Right ventricle myocardium superior (tissue), 1 donor: ENCODE results near the gene RBM17. TPM values are rescaled to one million over a fixed set of nuclear protein-coding genes. Genes with fewer than 3 reads are reported as not detected.

Experiments
- ATAC-seq: fragments of 200-7000 bp; cut with Tn5 transposase; one replicate; pipeline ENCODE4 v1.9.1; 2020; ENCODE audit warnings: mild to moderate bottlenecking; ENCODE audit not compliant: poor library complexity
- DNase-seq: peaks from one replicate; pipeline ENCODE4 v3.0.0-alpha.2; 2020
- intact Hi-C: fragments of 100-400 bp; cut with DNase I; formaldehyde crosslinking; loops from one replicate; pipeline ENCODE4 v1.11.2; 2022
- total RNA-seq: library from RNA; stranded (reverse); fragmentation: NEBNext Ultra II Directional; extraction: Animal tissue kit (Norgen Biotek cat#: 25700); gene quantifications from one replicate; pipeline ENCODE4 v1.2.1, GENCODE V29; 2021
- donor health status: DM: no; HTN: yes; CAD: no; lungs with severe emphysema.

Gene RBM17
- total RNA-seq, 1 donor from 2014 or later, result 64.3 TPM

- intact Hi-C loops, result no loop called here
- DNase-seq (no peak), ATAC-seq (peak; percentile 70)
Observed at GRCh38 chr10:6071181-6072175, 17.4 kb upstream of the RBM17 start.

DNA sequence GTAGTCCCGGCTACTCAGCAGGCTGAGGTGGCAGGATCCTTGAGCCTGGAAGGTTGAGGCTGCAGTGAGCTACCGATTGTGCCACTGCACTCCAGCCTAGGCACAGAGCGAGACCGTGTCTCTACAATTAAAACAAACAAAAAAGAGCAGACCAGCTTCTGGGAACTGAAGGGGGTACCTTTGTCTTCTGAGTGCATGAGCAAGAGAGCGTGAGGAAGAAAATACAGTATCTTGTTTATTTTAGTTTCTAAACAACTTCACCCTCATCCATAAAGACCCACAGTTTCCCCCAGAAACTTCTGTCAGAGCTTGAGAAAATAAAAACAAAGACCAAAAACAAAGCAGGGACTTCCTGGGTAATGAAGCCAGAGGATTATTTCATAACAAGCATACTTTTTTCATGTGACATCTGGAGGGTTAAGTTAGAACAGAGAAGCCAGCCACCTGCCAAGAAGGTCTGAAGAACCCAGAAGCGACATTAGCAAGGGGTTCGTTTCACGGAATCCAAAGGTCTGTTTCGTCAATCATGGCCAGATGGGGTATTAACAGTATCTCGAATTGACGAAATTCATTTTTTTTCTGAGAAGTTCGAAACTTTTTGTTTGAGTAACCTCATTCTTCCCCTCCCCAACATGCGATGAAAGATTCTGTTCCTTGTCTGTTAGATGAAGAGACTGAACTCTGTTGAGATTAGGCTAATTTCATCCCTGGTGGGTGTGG, 16.5 kb upstream of the RBM17 start:
- no peak for DNase-seq
- intact Hi-C loops, result no loop called here
- ATAC-seq, result peak; percentile 65

DNA sequence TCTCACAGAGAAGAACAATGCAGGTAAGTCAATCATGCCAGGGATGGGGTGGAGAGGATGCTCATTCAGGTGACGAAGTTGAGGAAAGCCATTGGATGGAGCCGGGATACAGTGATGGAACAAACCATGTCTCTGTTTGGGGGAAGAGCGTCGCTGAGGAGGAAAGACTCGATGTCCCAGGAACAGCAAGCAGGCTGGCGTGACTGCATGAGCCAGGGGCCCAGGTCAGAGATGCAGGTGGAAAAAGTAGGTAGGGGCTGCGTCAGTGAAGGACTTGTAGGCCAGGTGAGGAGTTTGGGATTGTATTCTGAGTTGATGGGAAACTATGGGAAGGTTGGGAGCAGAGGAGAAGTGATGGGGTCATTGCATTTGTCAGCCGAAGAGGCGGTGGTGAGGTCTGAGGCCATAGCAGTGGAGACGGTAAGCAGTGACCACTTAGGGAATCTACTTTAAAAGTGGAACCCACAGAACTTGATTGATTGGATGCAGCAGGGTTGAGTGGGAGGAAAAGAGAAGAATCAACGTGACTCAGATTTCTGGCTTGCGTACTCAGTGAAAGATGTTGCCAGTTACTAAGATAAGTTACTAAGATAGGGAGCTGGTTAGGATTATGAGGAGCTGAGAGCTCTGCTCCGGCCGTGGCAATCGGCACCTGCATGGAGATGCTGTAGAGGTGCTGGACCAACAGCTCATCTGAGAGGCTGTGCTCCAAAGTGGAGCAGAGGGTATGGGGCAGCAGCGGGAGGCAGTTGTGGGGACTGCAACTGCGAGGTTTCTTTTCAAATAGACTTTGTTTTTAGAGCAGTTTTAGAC, 14.1 kb upstream of the RBM17 start:
- intact Hi-C loops, result no loop called here
- DNase-seq, result no peak
- ATAC-seq, result no peak

DNA sequence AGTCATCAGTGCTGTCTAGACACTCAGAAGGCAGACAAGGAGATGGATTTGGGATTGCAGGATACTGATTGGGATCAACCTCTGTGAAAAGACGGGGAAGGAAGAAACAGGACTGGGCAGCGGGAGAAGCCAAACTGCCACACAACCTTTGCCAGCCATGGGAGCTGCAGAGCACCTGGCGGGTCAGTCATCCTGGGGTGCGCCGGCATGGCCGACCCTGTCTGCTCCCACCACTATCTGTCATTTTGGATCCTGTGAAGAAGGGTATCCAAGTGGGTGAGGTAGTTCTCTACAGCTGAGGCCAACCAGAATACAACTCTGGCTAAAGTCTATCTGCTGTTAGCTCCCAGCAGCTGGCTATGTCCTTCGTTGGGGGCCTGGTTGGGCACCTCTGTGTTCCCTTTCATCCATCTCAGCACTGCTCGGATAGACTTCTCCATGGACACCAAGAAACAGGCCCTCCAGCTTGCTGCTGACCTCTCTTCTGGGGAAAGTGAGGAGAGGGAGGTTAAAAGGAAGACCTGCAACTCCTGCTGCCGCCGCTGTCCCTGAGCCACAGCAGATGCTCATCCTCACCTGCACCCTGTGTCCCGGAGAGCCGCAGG, 11.7 kb upstream of the RBM17 start:
- ATAC-seq (no peak), DNase-seq (no peak)
- intact Hi-C loops, result no loop called here

DNA sequence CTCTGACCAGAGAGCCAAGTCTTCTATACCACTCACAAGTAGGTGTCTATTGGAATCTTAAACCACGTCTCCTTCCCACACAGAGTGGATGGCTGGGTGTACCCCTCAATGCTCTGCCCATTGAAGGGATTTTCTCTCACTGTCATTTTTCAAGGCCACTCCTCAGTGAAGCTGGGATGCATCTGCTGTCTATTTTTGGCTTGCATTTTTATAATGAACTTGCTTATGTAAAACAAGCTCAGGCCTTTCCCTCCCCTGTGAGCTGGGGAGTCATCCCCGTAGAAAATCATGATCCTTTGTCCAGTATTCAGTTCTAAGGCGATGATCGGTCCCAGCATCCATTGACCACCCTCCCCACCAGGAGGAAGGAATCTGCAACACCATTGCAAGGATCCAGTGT, 9.8 kb upstream of the RBM17 start:
- intact Hi-C loops, result no loop called here
- ATAC-seq, result no peak
- DNase-seq, result no peak

DNA sequence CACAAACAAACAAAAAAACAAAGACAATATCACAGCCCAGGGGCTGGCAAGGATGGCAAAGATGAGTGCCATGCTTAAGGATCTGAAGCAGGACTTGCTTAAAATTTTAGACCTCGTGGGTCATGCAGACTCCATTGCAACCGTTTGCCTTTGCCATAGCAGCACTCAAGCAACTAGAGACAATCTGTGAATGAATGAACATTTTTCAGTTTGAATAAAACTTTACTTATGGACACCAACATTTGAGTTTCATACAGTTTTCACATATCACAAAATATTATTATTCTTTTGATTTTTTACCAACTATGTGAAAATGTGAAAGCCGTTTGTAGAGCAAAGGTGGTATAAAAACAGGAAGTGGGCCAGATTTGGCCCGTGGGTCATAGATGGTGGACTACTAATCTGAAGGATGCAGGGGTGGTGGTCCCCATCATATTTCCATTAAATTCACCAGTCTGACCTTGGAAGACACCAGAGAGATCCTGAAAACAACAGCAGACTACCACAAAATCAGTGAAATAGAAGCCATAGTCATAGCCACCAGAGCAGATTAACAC, 8.3 kb upstream of the RBM17 start:
- no peak for ATAC-seq
- DNase-seq, result no peak
- intact Hi-C loops, result loop anchor here (5.0 kb wide), 1 partner anchor 68 kb away; no protein-coding TSS in a partner anchor

- DNase-seq (peak; percentile 65), ATAC-seq (peak; percentile 39)
- intact Hi-C loops, result loop anchor here (5.0 kb wide), 1 partner anchor 70 kb away; no protein-coding TSS in a partner anchor
Observed at GRCh38 chr10:6082496-6083395, 6.1 kb upstream of the RBM17 start.

- intact Hi-C loops, result loop anchor here (5.0 kb wide), 1 partner anchor 71 kb away; no protein-coding TSS in a partner anchor
- no peak for ATAC-seq
- DNase-seq, result no peak
Observed at GRCh38 chr10:6083523-6084475, 5.0 kb upstream of the RBM17 start.

- intact Hi-C loops, result loop anchor here (5.0 kb wide), 1 partner anchor 316 kb away; no protein-coding TSS in a partner anchor
- ATAC-seq, result peak; percentile 79
Observed at GRCh38 chr10:6086375-6087233, 2.2 kb upstream of the RBM17 start.

DNA sequence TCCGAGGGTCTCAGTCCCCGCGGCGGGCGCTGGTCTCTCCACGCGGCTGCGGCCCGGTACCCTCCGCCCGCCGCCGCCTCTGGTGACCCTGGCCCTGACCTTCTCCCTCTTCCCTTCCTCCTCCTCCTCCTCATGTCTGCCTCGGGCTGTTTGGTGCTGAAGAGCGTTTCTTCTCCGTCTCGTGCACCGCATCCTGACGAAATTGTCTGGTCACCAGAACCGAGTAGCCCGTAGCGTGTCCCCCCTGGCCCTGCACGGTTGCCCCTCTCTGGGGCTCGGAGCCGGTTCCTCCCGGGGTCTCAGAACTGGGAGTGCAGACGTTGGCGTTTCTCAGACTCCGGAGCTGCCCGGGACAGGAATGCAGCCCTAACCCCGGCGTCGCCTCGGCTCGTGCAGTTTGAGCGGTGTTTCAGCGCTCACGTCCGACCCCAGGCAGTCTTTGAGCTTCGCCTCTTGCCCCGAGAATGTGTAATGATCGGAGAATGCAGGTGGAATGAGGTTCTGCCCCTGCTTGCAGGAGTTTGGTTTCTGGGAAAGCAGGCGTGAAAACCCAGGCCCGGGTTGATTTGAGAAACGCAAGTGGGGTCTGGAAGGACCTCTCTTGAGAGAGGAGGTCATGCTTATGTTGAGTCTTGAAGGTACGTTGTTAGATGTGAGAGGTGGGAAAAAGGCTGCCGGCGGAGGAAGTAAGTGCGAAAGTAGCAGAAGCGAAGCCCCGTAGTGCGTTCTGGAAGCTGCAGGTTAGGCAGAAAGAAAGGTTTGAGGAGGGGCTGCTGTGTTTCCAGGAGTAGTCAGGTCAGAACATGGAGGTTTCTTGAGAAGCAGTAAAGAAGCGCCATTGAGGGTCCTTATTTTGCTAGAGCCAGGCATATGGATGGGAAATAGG, 743 bp downstream of the RBM17 start:
- DNase-seq (no peak), ATAC-seq (no peak)
- intact Hi-C loops, result loop anchor here (5.0 kb wide), 1 partner anchor 313 kb away; no protein-coding TSS in a partner anchor

More at GRCh38 chr10:6086375-6087233, 2.2 kb upstream of the RBM17 start:
- DNase-seq, result peak; percentile 95

DNA sequence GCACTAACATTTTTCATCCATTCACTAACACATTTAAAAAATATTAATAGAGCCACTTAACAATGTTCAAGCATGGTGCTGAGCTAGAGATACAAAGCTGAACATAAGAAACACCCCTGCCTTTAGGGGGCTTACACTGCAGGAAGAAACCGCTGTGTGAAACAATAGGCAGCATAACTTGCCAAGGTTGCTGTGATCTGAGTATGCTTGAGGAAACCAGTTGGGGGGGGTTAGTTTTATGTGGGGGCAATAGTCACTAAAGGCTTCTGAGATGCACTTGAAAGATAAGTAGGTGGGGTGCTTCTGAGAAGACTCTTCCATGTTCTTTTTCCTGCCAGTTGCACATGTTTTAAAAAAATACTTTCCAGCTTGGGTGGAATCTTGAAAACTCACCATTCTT, 2.8 kb downstream of the RBM17 start:
- intact Hi-C loops, result no loop called here
- DNase-seq (no peak), ATAC-seq (no peak)

DNA sequence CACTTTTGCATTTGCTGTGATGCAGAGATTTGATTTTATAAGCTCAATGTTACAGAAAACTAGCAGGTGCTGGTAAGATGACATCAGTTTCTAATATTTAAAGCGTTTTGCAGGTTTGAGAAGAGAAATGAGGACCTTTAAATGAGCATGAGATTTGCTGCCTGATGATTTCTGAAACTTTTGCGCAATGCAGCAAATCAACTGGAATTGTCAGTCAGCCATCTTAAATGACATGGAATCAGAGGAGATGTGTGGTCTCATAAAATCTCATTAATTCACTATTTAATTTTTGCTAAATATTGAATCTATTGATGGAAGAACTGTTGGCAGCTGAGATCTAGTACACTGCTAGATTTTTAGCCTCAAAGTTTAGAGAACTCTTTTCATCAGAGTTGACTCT, 3.9 kb downstream of the RBM17 start:
- ATAC-seq (no peak), DNase-seq (no peak)
- intact Hi-C loops, result no loop called here

- DNase-seq (no peak), ATAC-seq (no peak)
- intact Hi-C loops, result no loop called here
Observed at GRCh38 chr10:6095810-6096570, 7.2 kb downstream of the RBM17 start.
